HG03095 (cell line): ENCODE results near the gene HEG1.

Experiments
- ATAC-seq: cut with Tn5 transposase; IDR thresholded peaks from one replicate; pipeline ENCODE4 v1.9.1; 2021; ENCODE audit warnings: moderate library complexity; ENCODE audit not compliant: unreplicated experiment

The HEG1 gene

DNA sequence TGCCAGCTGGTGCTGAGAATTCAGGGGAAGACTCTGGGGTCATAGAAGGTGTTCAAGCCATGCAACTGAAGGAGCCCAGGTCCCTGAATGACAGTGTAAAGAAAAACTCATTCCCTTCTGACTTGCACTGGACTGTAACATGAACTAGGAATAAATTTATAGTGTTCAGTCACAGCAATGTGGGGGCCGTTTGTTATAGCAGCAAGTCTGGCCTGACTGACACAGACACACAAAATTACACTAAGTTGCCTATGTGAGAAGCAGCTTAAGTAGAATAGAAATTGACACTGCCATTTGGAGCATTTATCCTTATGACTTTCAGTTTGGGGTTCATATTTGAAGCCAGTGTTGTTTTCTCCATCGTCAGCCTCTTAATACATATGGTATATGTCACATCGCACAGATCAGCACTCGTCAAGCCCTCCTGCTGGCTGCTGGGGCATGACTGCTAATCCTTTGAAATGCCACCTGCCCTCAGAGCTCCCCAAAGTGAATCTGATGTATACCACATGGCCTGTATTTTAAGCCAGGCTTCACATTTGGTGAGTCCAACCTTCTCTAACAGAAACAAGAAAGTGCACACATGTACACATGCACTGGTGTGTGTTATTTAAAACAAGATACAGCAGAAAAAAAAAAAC lies 17.1 kb upstream of the HEG1 start:
- no peak for ATAC-seq

DNA sequence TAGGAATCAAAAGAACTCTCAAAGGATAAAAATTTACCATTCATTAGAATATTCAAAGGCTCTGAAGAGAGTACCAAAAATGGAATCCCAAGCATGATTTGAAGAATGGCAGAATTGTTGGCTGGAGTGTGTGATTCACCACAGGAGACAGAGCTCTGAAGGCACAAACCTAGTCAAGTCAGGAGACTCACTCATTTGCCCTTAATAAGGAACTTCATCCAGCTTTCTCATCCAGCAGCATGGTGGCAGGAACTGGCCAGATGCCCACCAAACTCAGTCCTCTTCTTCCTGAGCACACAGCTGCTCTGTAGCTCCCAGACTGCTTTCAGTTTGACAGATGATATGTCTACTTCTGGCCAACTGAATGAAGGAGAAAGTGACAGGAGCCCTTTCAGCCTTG lies 16.5 kb upstream of the HEG1 start:
- no peak for ATAC-seq

DNA sequence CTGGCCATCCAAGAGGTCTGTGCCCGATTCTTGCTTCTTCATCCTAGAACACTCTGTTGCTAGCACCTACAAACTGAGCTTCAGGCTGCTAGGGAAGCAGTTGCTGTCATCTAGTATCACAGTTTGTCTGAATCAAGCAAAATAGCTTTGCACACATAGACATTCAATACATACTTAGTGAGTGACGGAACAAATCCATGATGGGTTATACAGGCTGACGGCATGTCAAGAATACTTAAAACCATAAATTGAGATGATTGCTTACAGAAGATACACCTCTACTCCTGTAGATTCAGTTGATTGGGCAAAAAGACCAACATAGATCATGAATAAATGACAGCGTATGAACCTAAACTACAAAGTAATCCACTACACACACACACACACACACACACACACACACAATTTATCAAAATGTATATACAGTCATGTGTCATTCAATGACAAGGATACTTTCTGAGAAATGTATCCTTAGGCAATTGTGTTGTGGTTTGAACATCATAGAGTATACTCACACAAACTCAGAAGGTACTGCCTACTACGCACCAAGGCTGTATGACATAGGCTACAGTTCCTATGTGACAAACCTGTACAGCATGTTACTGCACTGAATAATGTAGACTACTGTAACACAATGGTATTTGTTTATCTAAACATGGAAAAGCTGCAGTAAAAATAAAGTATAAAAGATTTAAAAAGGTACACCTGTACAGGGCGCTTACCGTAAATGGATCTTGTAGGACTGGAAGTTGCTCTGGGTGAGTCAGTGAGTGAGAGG lies 14.4 kb upstream of the HEG1 start:
- ATAC-seq = no peak

DNA sequence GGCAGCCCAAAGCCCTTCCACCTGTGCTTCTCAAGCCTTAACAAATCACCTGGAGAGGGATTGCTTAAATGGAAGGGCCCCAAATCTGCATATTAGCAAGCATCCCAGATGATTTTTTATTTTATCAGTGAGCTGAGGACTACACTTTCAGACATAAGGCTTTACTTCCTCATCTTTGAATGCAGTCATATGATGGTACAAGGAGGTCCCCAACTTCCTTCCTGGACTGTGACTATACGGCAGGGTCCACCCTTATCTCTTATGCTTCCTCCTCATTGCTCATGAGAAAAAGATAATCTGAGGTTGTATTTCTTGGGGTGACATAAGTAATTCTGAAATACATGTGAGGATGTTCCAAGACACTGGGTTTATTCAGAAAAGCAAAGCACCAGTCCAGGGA lies 13.7 kb upstream of the HEG1 start:
- ATAC-seq = no peak

DNA sequence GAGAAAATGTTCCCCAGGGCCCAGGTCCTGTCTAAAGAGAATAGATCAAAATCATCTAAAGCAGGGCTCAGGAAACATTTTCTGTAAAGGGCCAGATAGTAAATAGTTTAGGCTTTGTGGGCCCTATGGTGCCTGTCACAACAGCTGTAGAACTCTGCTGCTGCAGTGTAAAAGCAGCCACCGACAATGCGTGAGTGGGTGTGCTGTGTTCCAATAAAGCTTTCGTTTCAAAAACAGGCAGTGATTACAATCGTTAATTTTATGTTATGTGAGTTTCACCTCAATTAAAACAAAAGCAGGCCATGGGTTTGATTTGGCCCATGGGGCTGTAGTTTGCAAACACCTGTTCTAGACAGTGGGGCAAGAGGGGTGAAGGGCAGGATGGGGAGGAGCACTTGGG lies 12.5 kb upstream of the HEG1 start:
- ATAC-seq = no peak

DNA sequence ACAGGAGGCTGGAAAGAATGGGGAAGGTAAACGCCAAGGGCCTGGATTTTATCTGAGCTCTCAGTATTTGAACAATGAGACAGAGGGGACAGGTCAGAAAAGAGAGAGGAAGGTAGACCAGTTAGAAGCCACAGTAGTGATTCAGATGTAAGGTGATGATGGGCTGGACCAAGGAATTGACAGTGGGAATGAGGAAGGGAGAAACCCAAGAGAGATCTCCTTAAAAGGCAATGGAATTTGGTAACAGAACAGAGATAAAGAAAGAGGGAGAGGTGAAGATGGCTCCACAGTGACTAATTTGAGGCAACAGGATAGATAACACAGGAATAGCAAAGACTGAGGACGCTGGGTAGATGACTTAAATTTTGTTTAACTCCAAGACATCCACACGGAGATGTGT lies 11.4 kb upstream of the HEG1 start:
- no peak for ATAC-seq

DNA sequence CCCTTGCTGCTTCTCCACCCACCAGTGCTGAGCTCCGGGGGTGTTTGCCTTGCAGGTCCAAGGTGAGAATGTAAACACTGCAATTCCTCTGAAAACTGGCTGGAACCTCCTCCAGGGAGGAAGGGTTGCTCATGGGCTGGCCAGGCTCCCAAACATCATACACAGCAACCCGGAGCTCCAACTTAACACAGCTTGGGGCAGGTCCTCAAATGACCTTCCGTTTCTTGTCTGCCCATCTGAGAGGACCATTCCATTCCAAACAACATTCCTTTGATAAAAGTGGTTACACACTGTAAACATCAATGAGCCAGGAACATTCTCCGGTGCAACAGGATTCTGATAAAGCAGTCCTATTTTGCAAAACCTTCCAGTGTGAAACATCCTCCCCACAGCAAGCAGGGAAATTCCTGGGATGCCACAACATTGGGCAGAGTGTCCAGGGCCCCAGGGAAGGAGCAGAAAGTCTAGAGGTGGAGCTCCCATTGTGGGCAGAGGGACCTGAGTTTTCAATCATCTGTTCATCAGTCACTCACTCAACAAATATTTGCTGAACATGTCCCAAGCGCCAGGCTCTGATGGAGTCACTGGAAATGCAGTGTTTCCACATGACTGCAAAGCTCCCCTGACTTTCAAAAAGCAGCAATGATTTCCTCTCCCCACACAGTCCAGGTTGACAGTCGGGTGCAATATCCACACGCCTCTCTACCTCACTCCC lies 7.3 kb upstream of the HEG1 start:
- no peak for ATAC-seq

DNA sequence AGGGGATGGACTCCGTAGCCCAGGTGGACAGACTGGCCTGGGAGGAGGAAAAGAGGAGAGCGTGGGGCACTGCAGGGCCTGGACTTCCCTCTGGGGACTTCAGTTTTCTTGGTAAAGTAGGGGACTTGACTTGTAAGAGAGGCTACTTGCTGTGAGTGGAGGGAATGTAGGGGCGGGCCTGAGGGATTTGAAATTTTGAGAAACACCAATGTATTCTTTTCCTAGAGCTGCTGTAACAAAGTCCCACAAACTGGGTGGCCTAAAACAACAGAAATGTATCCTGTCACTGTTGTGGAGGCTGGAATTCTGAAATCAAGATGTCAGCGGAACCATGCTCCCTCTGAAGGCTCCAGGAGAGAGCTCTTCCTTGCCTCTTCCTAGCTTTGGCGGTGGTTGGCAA lies 5.8 kb upstream of the HEG1 start:
- ATAC-seq = no peak

DNA sequence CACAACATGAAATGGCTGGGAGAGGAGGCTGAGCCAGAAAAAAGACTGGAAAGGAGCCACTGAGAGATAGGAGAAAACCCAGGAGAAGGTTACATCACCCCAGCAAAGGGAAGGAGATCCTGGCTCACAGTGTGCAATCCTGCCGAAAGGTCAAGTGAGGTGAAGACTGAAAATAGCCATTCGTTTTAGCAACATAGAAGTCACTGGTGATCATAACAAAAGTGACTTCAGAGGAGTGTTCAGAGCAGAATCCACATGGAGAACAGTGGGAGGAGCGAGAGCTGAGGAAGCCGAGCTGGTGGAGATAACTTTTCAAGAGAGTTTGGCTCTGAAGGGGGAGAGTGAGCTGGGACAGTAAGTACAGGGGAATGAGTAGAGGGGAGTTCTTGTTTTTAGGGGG lies 5.4 kb upstream of the HEG1 start:
- ATAC-seq = no peak

DNA sequence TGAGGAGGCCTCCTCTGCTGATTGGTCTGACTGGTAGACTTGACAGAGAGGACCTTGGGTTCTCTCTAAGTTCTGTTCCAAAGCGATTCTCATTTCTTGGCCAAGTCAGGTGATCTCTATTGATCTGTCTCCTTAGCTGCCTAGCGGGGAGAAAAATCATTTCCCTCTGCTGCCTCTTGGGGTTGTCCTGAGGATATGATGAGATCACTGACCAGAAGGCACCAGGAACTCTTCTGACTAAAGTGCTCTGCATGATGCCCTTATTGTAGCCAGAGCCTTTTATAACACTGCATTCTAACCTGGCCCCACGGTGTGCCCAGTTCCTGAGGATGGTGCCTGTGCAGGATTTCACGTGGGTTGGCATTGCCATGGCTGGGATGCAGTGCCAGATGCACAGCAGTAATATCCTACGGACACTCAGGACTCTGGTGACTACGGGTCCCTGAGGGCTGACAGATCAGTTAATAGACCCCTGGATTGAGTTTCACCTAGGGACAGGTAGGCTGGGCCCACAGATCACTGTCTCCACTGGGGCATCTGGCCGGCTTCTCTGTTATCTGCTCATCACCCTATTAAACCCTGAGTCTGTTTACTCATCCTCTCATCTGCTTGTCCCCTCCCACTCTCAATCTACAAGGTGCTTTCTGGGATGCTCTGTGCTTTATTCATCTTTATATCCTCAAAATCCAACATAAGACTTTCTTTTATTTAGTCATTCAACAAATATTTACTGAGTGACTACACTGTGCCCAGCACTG lies 3.9 kb upstream of the HEG1 start:
- no peak for ATAC-seq

DNA sequence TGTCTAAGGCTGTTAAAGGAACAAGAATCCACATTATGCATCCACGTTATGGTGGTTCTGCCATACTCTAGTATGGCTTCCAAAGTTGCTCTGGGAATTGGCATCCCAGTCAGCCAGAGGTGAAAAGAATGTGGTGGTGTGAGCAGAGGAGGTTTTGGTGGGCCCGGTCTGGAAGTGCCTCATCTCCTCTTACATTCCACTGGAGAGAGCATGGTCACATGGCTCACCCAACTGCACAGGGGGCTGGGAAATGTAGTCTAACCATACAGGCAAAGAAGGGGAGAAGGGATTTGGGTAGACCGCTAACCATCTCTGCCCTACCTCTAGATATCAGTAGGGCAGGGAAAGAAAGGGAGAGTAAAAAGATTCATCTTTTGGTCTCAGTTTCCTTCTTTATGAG lies 3.2 kb upstream of the HEG1 start:
- no peak for ATAC-seq

DNA sequence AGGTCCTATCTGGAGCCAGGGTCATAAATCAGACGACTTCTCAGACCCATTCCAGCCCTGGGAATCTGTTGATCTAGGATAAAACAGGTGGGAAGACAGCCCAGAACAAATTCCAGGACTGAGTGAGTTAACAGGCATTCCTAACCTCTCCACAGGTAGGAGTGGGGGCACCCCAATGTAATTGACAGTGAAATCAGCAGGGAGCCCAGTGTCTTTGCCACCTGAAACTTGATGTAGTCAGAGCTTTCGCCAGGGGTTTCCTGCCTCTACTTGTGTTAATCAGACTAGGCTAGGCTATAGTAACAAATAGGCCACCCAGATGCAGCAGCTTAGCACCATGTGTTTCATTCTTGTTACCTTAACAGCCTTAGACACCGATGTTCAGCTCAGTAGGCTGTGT lies 2.7 kb upstream of the HEG1 start:
- no peak for ATAC-seq

DNA sequence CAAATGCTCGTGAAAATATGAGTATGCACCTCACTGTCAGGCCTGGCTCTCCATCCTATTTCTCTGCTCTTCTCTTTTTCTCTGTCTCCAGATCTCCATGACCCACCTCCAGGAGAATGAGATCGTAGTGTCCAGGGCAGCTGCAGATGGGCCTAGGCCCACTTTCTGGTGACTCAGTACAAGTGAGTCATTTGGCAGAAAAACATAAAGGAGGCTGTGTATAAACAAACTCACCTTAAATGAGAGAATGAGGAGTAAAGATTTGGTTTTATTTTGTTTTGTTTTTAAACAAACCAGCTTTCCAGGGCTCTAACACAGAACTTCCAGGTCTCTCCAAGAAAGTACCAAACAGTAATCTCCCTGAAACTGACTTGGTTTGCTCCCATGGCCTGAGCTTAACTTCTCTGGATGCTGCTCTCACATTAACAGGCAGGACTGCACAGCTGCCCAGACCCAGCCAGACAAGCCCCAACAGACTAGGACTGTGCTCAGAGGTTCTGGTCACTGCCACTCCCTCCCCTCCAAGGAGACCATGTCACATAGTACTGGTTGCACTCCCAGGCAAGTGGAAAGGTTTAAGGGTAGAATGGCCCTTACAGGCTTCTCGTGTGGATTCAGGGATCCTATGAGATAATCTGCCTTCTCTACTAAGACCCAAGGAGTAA lies 1.5 kb upstream of the HEG1 start:
- ATAC-seq = no peak

DNA sequence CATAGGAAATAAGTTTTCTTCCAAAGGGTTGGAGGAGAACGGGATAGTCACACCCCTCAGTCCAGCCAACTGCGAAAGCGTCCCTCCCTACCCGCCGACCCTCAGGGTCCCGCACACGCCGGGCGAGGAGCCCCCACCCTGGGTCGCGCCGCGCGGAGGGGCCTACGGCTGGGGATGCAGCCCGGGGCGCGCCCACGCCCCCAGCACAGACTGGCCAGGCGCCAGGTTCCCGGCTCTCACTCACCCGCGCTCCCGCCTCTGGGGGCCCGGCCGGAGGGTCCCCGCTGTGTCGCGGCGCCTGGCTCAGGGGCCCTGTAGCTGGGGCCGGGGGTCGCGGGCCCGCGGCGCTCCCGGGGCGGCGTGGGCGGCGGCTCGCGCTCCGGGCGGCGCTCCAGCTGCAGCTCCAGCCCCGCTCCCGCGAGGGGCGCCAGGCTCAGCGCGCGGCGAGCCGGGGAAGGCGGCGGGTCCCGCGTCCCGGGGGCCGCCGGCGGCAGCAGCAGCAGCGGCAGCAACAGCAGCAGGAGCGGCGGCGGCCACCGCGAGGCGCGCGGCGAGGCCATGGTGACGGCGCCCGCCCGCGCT lies 375 bp downstream of the HEG1 start:
- ATAC-seq = peak; percentile 16

DNA sequence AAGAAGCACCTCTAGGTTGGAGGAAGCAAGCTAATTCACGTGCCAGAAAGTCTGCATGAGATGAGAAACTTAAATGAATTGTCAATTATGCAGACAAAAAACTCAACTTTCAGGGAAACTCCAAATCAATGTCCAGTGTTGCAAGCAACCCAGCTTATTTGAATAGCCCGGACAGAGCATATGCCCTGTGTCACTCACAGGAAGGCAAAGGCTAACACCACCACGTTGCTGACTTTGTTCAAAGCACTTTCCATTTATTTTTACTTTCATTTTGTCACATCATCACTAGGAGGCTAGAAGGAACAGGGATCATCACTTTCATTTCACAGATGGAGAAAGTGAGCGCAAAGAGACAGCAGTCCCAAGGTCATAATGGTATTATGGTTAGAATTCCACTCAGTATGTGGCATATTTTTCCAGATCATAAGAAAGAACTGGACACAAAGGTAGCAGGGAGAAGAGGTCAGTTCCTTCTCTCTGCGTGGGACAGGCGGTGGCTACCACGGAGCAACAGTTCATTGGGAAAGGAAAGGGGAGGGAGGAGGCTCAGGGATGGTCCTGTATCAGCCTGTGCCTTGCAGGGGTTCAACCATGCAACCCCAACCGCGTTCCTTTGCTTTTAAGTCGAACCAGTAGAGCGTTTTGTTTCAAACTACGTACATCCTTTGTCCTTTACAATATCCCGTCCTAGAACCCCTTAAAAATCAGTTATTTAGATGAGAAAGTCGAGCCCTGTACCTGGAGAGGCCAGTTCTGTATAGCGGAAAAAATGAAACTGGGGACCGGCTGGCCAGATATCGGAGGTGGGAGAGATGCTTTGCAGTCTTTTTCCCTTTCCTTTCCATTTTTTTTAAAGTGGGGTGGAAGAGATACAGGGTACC lies 1.1 kb downstream of the HEG1 start:
- ATAC-seq = peak; percentile 31

DNA sequence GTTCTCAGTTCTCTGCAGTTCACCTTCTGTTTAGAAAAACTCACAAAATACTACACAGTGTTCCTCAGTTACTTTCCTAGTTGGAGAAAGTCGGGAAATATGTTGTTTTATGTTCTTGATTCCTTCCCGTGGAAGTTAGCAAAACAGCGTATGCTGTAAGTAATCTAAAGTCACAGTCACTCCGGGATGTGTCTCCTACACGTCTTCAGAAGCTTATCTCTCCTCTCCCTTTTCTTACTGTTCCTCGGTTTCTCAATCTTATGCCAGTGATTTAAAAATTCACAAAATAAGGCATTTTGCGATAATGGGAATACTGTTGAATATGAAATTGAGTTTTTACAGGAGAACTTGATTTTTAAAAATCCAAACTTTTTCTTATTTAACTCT lies 1.7 kb downstream of the HEG1 start:
- no peak for ATAC-seq

DNA sequence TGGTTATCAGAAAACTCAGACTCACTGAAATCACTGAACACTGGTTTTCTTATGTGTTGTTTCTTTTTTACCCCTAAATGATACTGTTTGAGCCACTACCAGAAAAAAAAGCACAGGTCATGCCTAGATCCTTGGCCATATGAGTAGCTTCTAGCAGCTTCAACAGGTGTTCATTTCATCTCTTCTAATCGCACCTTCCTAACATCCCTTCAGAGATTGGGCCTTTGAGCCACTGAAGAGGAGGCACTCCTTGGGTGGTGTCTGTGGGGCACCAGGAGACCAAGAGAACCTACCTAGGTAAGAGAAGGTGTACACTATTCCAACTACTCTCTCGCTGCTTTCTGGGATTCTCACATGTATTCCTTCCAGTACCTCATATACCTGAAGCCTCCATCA lies 2.5 kb downstream of the HEG1 start:
- no peak for ATAC-seq

DNA sequence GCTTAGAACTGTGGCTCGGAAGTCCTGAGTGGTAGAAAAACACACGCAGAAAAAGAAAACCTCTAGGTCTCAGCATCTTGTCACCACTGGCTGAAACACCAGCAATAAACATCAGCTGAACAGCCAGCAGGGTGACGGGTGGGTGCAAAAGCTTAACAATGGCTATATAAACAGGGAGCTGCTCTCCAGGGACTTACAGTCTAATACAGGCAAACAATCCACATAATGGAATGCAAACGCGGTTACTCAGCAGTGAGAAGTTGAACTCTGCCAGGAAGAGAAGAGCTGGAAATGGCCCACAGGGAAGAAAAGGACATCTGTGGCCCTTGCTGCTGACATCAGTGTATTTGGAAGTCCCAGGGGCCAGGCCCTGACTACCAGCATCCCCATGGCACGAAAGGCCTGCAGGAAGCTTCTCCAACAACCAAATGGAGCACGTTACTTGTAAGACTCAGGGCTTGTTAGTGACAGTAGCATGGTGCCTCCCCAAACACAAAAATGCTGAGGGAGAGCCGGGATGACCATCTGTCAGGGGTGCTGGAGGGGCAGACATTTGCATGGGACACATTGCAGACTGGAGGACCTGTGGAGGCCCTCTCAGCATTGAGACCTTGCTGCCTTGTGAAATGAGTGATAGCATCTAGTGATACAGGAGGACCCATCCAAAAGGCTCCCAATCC lies 3.0 kb downstream of the HEG1 start:
- ATAC-seq = no peak
